Activated T-helper 9 cell treated with anti-CD3 and anti-CD28 coated beads, Interleukin-2, amount 50 U/mL, for 16 hours (primary cell): ENCODE results near the gene CRX.
"Not testable (repeated sequence)": the region's sequence is repeated elsewhere in the genome, so short reads cannot be mapped to it uniquely, and the experiment has no call there.

Experiments
- DNase-seq: peaks from one replicate; pipeline ENCODE4 v3.0.0-alpha.2; 2020; ENCODE audit warnings: low read depth

Gene CRX

DNA sequence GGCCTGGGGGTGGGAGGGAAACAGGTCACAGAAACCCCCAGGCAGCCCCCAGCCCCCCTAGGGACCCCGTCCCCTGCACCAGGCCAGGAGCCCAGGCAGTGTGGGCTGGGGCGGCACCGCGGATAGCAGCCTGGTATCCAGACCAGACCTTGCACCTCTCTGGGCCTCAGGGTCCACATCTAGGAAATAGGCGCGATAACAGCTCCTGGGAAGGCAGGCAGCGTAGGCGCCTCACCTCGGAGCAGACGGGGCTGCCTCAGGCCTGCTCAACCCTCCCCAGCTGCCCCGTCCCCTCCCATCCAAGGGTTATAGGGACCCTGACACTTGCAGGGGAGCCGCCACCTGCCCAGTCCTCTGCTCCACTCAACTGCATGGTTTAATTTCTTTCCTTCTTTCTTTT, 18.1 kb upstream of the CRX start:
- not testable (repeated sequence) for DNase-seq

DNA sequence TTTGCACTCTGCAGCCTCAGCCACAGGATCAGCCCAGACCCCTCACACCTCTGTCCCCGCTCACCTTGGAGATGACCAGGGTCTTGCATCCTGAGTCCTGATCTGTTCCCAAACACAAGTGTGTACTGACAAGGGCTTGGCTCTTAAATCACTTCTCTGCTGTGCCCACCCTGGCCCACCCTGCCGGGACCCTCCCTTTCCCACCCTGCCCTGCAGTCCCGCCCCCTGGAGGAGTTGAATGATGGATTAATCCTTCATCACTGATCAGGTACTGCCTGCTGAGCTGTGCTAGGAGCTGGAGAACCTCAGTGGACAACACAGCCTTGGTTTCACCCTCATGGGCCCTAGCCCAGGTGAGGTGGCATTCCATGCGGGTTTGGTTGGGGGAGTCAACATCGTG, 17.3 kb upstream of the CRX start, which contains the start of gene TPRX1:
TPRX1 (minus strand) TSS at position 101 of the 400 bp plus-strand sequence; CDS start at position 89, 12 bp downstream.
- DNase-seq = not testable (repeated sequence)

GRCh38 chr19:47805313-47805712, 16.4 kb upstream of the CRX start:
- DNase-seq = no peak

- no peak for DNase-seq
Observed at GRCh38 chr19:47806435-47806834, 15.3 kb upstream of the CRX start.

- DNase-seq = peak; percentile 64
Observed at GRCh38 chr19:47813304-47813994, 8.3 kb upstream of the CRX start.

DNA sequence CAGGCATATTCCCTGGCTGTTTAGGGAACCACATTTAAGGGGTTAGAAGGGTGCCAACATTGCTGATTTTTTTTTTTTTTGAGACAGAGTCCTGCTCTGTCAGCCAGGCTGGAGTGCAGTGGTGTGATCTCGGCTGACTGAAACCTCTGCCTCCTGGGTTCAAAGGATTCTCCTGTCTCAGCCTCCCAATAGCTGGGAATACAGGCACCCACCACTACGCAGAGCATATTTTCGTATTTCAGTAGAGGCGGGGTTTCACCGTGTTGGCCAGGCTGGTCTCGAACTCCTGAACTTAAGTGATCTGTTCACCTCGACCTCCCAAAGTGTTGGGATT, 7.8 kb upstream of the CRX start:
- DNase-seq = no peak

DNA sequence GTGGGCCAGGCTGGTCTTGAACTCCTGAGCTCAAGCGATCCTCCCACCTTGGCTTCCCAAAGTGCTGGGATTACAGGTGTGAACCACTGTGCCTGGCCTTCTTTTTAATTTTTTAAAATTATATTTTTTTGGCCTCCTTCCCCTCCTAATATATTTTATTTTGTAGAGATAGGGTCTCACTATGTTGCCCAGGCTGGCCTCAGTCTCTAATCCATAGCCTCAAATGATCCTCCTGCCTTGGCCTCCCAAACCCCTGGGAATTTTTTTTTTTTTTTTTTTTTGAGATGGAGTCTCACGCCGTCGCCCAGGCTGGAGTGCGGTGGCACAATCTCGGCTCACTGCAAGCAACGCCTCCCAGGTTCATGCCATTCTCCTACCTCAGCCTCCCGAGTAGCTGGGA, 5.5 kb upstream of the CRX start:
- DNase-seq = not testable (repeated sequence)

- not testable (repeated sequence) for DNase-seq
Observed at GRCh38 chr19:47818221-47818620, 3.5 kb upstream of the CRX start.

DNA sequence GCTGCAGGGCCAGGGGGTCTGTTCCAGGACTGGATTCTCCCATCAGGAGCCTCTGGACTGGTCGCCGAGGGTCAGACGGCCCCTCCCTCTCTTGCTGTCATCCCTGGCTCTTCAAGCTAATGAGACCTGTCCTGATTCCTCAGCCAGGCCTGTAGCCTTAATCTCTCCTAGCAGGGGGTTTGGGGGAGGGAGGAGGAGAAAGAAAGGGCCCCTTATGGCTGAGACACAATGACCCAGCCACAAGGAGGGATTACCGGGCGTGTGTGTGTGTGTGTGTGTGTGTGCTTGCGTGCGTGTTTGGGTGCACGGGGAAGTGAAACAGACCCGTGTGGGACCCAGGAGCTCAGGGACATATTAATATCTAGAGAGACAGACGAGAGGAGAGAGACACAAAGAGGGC, 1.9 kb upstream of the CRX start:
- no peak for DNase-seq

DNA sequence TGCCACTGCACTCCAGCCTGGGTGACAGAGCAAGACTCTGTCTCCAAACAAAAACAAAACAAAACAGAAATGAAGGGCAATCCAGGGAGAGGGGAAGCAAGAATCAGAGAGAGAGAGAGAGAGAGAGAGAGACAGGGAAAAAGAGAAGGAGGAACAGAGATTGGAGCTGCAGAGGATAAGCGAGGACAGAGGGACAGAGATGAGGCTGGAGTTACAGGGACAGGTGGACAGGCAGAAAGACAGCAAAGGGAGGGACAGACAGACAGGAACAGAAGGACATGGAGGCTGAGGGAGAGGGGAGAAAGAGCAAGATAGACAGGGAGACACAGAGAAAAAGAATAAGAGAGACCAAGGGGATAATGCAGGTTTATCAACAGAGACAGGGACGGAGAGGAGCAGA, 1.3 kb upstream of the CRX start:
- DNase-seq = no peak

GRCh38 chr19:47824396-47824795, 2.7 kb downstream of the CRX start:
- DNase-seq = no peak

GRCh38 chr19:47826800-47827199, 5.1 kb downstream of the CRX start:
- no peak for DNase-seq

DNA sequence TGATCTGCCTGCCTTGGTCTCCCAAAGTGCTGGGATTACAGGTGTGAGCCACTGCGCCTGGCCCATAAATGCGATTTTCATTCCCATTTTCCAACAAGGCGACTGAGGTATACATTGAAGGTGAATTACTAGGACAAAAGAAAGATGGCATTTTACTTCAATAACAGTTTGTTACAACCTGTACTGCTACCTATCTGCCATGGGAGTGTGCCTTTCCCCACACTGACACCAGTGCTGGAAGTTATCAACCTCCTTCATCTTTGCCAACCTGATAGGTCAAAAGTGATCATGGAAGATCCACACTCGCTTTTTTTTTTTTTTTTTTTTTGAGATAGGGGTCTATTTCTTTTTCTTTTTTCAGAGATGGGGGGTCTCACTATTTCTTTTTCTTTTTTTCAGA, 11.0 kb downstream of the CRX start:
- DNase-seq = no peak

DNA sequence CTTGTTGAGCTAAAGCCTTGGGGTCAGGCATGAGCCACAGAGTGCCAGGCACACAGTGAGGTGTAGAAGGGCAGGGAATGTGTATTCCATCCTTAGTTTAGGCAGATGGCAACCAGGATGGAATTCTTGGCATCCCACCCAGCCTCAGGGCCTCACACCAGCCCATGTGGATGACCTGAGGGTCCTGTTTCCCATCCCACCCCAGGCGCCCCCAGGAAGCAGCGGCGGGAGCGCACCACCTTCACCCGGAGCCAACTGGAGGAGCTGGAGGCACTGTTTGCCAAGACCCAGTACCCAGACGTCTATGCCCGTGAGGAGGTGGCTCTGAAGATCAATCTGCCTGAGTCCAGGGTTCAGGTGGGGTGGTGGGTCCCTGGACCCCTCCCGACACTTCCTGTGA, 14.3 kb downstream of the CRX start:
- DNase-seq = no peak

DNA sequence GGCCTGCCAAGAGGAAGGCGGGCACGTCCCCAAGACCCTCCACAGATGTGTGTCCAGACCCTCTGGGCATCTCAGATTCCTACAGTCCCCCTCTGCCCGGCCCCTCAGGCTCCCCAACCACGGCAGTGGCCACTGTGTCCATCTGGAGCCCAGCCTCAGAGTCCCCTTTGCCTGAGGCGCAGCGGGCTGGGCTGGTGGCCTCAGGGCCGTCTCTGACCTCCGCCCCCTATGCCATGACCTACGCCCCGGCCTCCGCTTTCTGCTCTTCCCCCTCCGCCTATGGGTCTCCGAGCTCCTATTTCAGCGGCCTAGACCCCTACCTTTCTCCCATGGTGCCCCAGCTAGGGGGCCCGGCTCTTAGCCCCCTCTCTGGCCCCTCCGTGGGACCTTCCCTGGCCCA, 17.7 kb downstream of the CRX start:
- no peak for DNase-seq

DNA sequence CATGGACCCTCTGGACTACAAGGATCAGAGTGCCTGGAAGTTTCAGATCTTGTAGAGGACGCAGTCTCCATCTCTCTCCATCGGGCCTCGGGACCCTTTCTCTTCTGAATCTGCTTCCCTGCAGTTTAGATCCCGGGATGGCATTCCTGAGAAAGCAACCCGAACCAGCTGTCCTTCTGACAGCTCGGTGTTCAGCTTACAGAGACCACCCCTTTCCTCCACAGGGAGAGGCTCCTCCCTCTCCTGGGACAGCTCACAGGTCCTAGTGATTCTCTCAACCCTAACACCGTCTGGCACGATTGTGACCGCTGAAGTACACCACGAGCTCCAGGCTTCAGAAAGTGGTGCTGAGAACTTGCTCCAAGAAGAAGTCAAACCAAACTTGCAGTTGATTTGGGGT, 18.2 kb downstream of the CRX start:
- no peak for DNase-seq

DNA sequence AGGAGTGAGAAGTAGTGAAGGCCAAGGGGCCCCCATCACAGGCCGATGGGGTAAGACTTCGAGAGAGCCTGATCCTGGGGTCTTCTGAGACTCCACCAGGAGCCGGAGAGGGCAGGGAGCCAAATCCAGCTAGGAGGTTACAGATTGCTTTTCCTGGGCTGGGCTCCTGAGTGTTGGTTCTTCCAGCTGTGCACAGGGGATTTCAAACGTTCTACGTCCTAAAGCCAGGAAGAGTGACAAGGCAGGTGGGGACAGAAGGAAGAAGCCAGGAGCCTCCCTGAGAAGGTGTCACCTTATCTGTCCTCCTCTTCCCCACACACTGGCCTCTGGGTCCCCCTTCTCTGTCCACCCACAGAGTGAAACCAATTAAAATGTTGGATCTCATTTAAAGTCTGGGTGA, 21.2 kb downstream of the CRX start:
- no peak for DNase-seq

DNA sequence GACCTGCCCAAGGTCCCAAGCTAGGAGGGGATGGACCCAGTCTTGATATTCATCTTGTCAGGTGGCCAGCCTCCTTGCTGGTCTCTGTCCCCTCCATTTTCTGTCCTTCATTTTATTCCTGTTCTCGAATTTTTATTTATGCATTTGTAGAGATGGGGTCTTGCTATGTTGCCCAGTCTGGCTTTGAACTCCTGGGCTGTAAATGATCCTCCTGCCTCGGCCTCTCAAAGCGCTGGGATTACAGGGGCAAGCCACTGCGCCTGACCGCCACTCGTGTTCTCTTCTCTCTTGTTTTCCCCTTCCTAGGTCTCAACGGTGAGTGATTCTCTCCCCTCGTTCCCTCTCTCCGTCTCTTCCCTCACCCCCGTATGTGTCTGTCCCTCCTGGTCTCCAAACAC, 26.7 kb downstream of the CRX start:
- no peak for DNase-seq

DNA sequence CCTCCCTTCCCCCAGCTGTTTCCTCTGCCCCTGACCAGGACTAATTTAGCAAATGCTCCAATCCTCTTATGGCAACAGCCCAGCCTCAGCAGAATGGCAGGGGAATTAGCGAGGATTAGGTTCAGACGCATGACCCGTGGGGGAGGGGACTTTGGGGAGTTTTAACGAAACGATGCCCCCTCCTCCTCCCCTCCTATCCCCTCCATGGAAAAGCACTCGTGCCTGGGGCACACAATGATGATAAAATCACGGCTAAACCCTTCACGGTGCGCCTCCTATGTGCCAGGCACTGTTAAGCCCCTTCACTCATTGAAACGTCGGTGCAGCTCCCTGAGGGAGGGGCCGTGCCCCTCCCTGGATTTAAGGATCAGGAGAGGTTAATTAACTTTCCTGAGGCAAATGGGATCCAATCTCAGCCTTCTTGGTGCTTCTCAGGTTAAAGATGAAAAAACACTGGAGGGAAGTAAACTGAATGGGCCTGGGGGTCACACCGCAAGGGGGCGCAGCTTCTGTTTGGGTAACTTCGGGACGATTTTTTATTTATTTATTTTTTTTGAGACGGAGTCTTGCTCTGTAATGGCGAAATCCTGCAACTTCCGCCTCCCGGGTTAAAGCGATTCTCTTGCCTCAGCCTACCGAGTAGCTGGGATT, 27.2 kb downstream of the CRX start:
- DNase-seq = no peak

DNA sequence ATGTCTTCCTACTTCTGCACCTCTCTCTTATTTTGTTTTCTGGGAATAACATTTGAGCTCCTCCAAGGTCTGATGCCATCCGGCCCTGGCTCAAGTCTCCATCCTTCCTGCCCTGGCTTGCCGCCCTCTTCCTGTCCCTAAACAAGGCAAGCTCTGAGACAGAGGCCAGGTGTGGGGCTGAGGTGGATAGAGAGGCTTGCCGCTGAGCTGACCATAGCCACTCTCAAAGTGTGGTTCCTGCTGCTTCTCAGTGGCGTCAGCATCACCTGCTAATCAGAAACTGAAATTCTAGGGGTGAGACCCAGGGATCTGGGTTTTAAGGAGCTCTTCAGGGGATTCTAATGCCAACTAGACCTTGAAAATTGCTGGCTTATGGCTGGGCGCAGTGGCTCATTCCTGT, 31.3 kb downstream of the CRX start:
- no peak for DNase-seq

DNA sequence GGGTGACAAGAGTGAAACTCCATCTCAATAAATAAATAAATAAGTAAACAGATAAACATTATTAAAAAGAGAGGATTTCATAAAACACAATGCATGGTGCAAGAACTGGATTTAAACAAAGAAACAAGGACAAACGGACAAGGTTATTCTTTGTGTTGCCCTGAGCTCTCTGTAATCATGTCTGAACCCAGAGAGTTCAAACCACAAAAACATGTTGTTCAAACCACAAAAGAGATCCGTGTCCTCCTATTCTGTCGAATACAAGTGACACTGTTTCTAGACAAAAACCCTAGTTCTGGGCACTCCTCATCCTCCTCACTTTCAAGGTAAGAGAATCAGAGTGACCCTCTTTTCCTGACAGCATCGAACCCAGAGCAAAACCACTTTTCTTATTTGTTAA, 32.7 kb downstream of the CRX start:
- DNase-seq = no peak

GRCh38 chr19:47858231-47858630, 36.5 kb downstream of the CRX start:
- DNase-seq = not testable (repeated sequence)

DNA sequence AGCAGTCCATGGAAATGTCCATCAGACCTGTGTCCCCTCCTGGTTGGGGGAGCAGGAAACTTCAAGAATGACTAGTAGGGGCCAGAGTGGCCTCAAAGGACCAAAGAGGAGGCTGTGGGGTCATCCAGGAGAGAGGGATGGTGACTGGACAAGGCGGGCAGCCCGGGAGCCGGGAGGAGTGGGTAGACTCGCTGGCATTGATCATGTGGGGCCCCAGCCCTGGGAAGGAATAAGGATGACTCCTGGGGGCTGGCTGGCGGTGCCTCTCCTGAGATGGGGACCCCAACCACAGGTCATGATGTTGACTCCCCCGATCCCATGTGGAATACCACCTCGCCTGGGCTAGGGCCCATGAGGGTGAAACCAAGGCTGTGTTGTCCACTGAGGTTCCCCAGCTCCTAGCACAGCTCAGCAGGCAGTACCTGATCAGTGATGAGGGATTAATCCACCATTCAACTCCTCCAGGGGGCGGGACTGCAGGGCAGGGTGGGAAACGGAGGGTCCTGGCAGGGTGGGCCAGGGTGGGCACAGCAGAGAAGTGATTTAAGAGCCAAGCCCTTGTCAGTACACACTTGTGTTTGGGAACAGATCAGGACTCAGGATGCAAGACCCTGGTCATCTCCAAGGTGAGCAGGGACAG, 37.0 kb downstream of the CRX start, which contains the start of gene TPRX2:
TPRX2 (plus strand) TSS at position 590 of the 640 bp plus-strand sequence; CDS start at position 602, 12 bp downstream.
- DNase-seq = not testable (repeated sequence)
